C4-2B (cell line): ENCODE measurements around the gene TPCN1.

Experiments
- CTCF ChIP-seq: fragments of 450-650 bp; conservative IDR thresholded peaks from 2 replicates; pipeline ENCODE4 v1.5.1; 2017; ENCODE audit warnings: mild to moderate bottlenecking
- ZFX ChIP-seq: fragments of 450-650 bp; IDR thresholded peaks from 2 replicates; pipeline ENCODE4 v1.6.1; 2017

DNA sequence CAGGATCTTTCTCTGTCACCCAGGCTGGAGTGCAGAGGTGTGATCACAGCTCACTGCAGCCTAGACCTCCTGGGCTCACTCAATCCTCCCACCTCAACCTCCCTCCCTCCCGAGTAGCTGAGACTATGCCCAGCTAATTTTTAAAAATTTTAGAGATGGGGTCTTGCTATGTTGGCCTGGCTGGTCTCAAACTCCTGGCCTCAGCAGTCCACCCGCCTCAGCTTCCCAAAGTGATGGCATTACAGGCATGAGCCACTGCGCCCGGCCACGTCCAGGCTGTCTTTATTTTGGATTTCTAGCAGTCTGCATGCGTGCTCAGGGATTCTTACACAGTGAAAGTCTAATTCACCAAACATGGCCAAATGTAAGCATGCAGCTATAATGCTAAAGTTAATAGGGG, 95.9 kb downstream of the TPCN1 start:
- TF ChIP-seq CTCF (no peak), ZFX (no peak)
